ENCODE measurements around the gene RUNX3. TPM values are rescaled to one million over a fixed set of nuclear protein-coding genes. Genes with fewer than 3 reads are reported as not detected.

The RUNX3 gene
- total RNA-seq, 1 donor from 2014 or later, result not detected

DNA sequence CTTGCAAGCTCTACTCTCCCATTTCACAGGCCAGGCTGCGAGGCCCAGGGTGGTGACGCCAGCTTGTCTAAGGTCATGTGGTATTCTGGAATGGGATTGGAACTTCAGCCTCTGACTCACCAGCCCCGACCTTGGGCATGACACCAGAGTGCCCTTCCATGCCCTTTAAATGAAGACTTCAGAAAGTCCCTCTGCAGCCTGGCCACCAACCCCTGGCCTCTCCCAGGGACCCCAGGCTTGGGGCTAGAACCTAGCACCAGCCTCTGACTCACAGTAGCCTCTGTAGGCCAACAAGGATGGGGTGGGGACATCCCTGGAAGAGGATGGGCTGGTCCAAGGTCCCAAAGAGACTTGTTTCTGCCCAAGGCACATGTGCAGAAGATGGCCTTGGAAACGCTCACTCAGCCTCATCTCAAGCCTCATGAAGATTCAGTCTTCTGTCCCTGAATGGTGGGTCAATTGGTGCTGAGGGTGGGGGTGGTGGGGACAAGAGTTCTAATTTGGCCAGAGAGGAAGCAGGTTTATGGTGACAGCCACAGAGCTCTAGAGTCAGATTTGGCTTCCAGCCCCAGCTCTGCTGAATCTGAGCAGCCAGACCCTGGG lies 36.1 kb upstream of the RUNX3 start:
- peaks cover 17% of the 10 kb centered on the region for H3K4me1 Mint-ChIP-seq (ENCODE audit: unreplicated experiment)
- DNase-seq (ENCODE audit: extremely low spot score, unreplicated experiment), result no peak
- H3K27me3 Mint-ChIP-seq (ENCODE audit: unreplicated experiment), result peaks cover 2% of the 10 kb centered on the region
- H3K27ac Mint-ChIP-seq (ENCODE audit: unreplicated experiment), result no peak overlapping the region
- H3K9me3 Mint-ChIP-seq (ENCODE audit: unreplicated experiment), result no peaks in the 10 kb centered on the region
- TF ChIP-seq, protein P1, sequence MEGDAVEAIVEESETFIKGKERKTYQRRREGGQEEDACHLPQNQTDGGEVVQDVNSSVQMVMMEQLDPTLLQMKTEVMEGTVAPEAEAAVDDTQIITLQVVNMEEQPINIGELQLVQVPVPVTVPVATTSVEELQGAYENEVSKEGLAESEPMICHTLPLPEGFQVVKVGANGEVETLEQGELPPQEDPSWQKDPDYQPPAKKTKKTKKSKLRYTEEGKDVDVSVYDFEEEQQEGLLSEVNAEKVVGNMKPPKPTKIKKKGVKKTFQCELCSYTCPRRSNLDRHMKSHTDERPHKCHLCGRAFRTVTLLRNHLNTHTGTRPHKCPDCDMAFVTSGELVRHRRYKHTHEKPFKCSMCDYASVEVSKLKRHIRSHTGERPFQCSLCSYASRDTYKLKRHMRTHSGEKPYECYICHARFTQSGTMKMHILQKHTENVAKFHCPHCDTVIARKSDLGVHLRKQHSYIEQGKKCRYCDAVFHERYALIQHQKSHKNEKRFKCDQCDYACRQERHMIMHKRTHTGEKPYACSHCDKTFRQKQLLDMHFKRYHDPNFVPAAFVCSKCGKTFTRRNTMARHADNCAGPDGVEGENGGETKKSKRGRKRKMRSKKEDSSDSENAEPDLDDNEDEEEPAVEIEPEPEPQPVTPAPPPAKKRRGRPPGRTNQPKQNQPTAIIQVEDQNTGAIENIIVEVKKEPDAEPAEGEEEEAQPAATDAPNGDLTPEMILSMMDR (IDR thresholded peaks at IDR 0.05), result no peak
- no peak overlapping the region for H3K4me3 Mint-ChIP-seq (ENCODE audit: unreplicated experiment)
- H3K36me3 Mint-ChIP-seq (ENCODE audit: unreplicated experiment), result no peaks in the 10 kb centered on the region

- Mint-ChIP-seq H3K36me3 (ENCODE audit: unreplicated experiment) (no peaks in the 10 kb centered on the region), H3K27me3 (ENCODE audit: unreplicated experiment) (peaks cover 4% of the 10 kb centered on the region), H3K4me1 (ENCODE audit: unreplicated experiment) (peaks cover 13% of the 10 kb centered on the region), H3K9me3 (ENCODE audit: unreplicated experiment) (no peaks in the 10 kb centered on the region), H3K27ac (ENCODE audit: unreplicated experiment) (no peak overlapping the region), H3K4me3 (ENCODE audit: unreplicated experiment) (no peak overlapping the region)
- TF ChIP-seq, protein P1 (IDR thresholded peaks at IDR 0.05), result no peak
- no peak for DNase-seq (ENCODE audit: extremely low spot score, unreplicated experiment)
Observed at GRCh38 chr1:24965571-24965930, 35.5 kb upstream of the RUNX3 start.

- H3K4me3 Mint-ChIP-seq (ENCODE audit: unreplicated experiment), result no peak overlapping the region
- DNase-seq (ENCODE audit: extremely low spot score, unreplicated experiment), result no peak
- peaks cover 4% of the 10 kb centered on the region for H3K27me3 Mint-ChIP-seq (ENCODE audit: unreplicated experiment)
- TF ChIP-seq, protein P1 (IDR thresholded peaks at IDR 0.05), result no peak
- H3K9me3 Mint-ChIP-seq (ENCODE audit: unreplicated experiment), result no peaks in the 10 kb centered on the region
- peaks cover 9% of the 10 kb centered on the region for H3K4me1 Mint-ChIP-seq (ENCODE audit: unreplicated experiment)
- no peaks in the 10 kb centered on the region for H3K36me3 Mint-ChIP-seq (ENCODE audit: unreplicated experiment)
- no peak overlapping the region for H3K27ac Mint-ChIP-seq (ENCODE audit: unreplicated experiment)
Observed at GRCh38 chr1:24964811-24965570, 34.9 kb upstream of the RUNX3 start.

- H3K27ac Mint-ChIP-seq (ENCODE audit: unreplicated experiment), result no peak overlapping the region
- H3K4me3 Mint-ChIP-seq (ENCODE audit: unreplicated experiment), result no peak overlapping the region
- H3K4me1 Mint-ChIP-seq (ENCODE audit: unreplicated experiment), result peaks cover 12% of the 10 kb centered on the region
- H3K36me3 Mint-ChIP-seq (ENCODE audit: unreplicated experiment), result no peaks in the 10 kb centered on the region
- no peak for DNase-seq (ENCODE audit: extremely low spot score, unreplicated experiment)
- TF ChIP-seq, protein P1 (IDR thresholded peaks at IDR 0.05), result no peak
- no peaks in the 10 kb centered on the region for H3K9me3 Mint-ChIP-seq (ENCODE audit: unreplicated experiment)
- peaks cover 4% of the 10 kb centered on the region for H3K27me3 Mint-ChIP-seq (ENCODE audit: unreplicated experiment)
Observed at GRCh38 chr1:24963943-24964693, 34.0 kb upstream of the RUNX3 start.

Measured in osteocyte (in vitro differentiated cells).